HepG2 (cell line): ENCODE measurements around the gene ITK. TPM values are rescaled to one million over a fixed set of nuclear protein-coding genes. Genes with fewer than 3 reads are reported as not detected.
"Not testable (repeated sequence)": the region's sequence is repeated elsewhere in the genome, so short reads cannot be mapped to it uniquely, and the experiment has no call there.

Experiments
- ATAC-seq: fragments of 200-7000 bp; cut with Tn5 transposase; 3 replicates; pipeline ENCODE4 v1.9.1; 2020; ENCODE audit warnings: mild to moderate bottlenecking, moderate library complexity
- BruUV-seq: library from RNA; stranded (reverse); fragments of 400-500 nt; replicated peaks from 2 replicates; lab custom pipeline; 2021; lab: Mats Ljungman, UMichigan
- CTCF ChIA-PET: fragments of 300-600 bp; formaldehyde crosslinking; extraction: SDS; loops from one replicate; lab custom pipeline; 2021; ENCODE audit warnings: low total read pairs, inconsistent platforms, low intra/inter-chr PET ratio; lab: Yijun Ruan, JAX
- POLR2A ChIA-PET: fragments of 350-600 bp; sonication (Branson Sonifier 250); formaldehyde crosslinking; loops from one replicate; lab custom pipeline; 2020; ENCODE audit warnings: antibody characterized with exemption, inconsistent platforms; lab: Yijun Ruan, JAX
- DNase-seq: peaks from one replicate; pipeline ENCODE4 v3.0.0-alpha.2; 2015; ENCODE audit warnings: low spot score
- FAIRE-seq: peaks from 3 replicates; lab custom pipeline; 2011; peaks lifted over from hg19 to GRCh38; lab: Jason Lieb, UNC
- H2AFZ ChIP-seq: one replicate; pipeline ENCODE4 v1.6.1; 2011; ENCODE audit warnings: low read length, inconsistent platforms
- H3K27ac ChIP-seq: fragments of 300-600 bp; 3 replicates; pipeline ENCODE4 v1.8.0; 2011; ENCODE audit warnings: mixed run types, mild to moderate bottlenecking, mixed read lengths, low read length, inconsistent platforms; ENCODE audit not compliant: insufficient read depth; ENCODE audit errors: extremely low read length
- H3K27me3 ChIP-seq, 2 experiments: fragments of 200-600 bp in 1 of 2; 2 replicates in 1 of 2; 3 replicates in 1 of 2; pipeline versions ENCODE4 v1.6.0 to v1.8.0; 2011; ENCODE audit warnings: low read length in 2 of 2, mild to moderate bottlenecking in 2 of 2, moderate library complexity in 2 of 2, inconsistent platforms in 1 of 2; ENCODE audit not compliant: insufficient read depth in 2 of 2, control insufficient read depth in 1 of 2
- H3K36me3 ChIP-seq, 2 experiments: fragments of 200-600 bp in 1 of 2; replicated peaks in 1 of 2; 2 replicates in 1 of 2; 3 replicates in 1 of 2; pipeline versions ENCODE4 v1.5.1 to v1.8.0; 2011; ENCODE audit warnings: low read length in 2 of 2, inconsistent platforms in 1 of 2; ENCODE audit not compliant: insufficient read depth in 2 of 2, control insufficient read depth in 1 of 2
- H3K4me1 ChIP-seq: 2 replicates; pipeline ENCODE4 v1.5.1; 2012; ENCODE audit warnings: low read length, inconsistent platforms; ENCODE audit not compliant: insufficient read depth
- H3K4me2 ChIP-seq: 2 replicates; pipeline ENCODE4 v1.6.0; 2011; ENCODE audit warnings: low read depth, low read length, inconsistent platforms
- H3K4me3 ChIP-seq, 3 experiments: fragments of 200-600 bp in 1 of 3; sonication (generic), shearing (Covaris generic) in 1 of 3; replicated peaks in 1 of 3; 2 replicates each; pipeline ENCODE4 v1.5.1; 2011 to 2016; ENCODE audit warnings: low read length in 3 of 3, inconsistent platforms in 2 of 3, low read depth in 2 of 3, mild to moderate bottlenecking in 2 of 3, control low read depth in 1 of 3, mixed read lengths in 1 of 3; ENCODE audit not compliant: insufficient read depth in 1 of 3
- H3K79me2 ChIP-seq: one replicate; pipeline ENCODE4 v1.6.1; 2011; ENCODE audit warnings: low read length, inconsistent platforms; ENCODE audit not compliant: insufficient read depth
- H3K9ac ChIP-seq: 2 replicates; pipeline ENCODE4 v1.6.0; 2011; ENCODE audit warnings: mild to moderate bottlenecking, low read depth, low read length, inconsistent platforms; ENCODE audit not compliant: insufficient read depth
- H3K9me3 ChIP-seq: 2 replicates; pipeline ENCODE4 v1.5.1; 2012; ENCODE audit warnings: mild to moderate bottlenecking, low read length
- H4K20me1 ChIP-seq: 2 replicates; pipeline ENCODE4 v1.6.0; 2011; ENCODE audit warnings: inconsistent platforms, mild to moderate bottlenecking, low read length, moderate library complexity; ENCODE audit not compliant: insufficient read depth
- CCAR2 ChIP-seq: fragments of 200-400 bp; formaldehyde crosslinking; optimal IDR thresholded peaks from 2 replicates; pipeline ENCODE3; 2018; ENCODE audit warnings: low read depth, mild to moderate bottlenecking, low read length, moderate library complexity
- ISL2 ChIP-seq: sonication (generic); formaldehyde crosslinking; IDR thresholded peaks from 2 replicates; pipeline ENCODE4 v1.5.0; 2020; ENCODE audit warnings: missing genetic modification reagents
- KLF9 ChIP-seq: IDR thresholded peaks from 2 replicates; pipeline ENCODE4 v1.6.1; 2016; ENCODE audit warnings: low read depth
- ZNF12 ChIP-seq: sonication (generic); formaldehyde crosslinking; IDR thresholded peaks from 2 replicates; pipeline ENCODE4 v1.5.0; 2020; ENCODE audit warnings: missing genetic modification reagents
- ZNF274 ChIP-seq: sonication (generic); formaldehyde crosslinking; IDR thresholded peaks from 2 replicates; pipeline ENCODE4 v1.5.1; 2020; ENCODE audit warnings: mild to moderate bottlenecking, missing genetic modification reagents
- ZNF589 ChIP-seq: sonication (generic); formaldehyde crosslinking; conservative IDR thresholded peaks from 2 replicates; pipeline ENCODE4 v1.8.0; 2022; ENCODE audit warnings: mild to moderate bottlenecking, moderate library complexity, missing genetic modification reagents
- ZNF614 ChIP-seq: IDR thresholded peaks from 2 replicates; pipeline ENCODE4 v1.6.1; 2018; ENCODE audit warnings: missing biosample characterization, missing genetic modification reagents, inconsistent platforms, borderline replicate concordance
- ZNF644 ChIP-seq: IDR thresholded peaks from 2 replicates; pipeline ENCODE4 v1.6.1; 2016; ENCODE audit warnings: low read depth
- WGBS: methylation state at CpG from one replicate; pipeline ENCODE4 v1.1.6; 2017; ENCODE audit warnings: low lambda C conversion rate; 5-methylcytosine and 5-hydroxymethylcytosine counted together
- in situ Hi-C: cut with HindIII; loops from 2 replicates; pipeline ENCODE4 v1.10.0; 2017; ENCODE audit warnings: low pct_unique_long_range_greater_than_20kb; ENCODE audit not compliant: extremely low pct_ligation_motif_present
- intact Hi-C: fragments of 100-400 bp; cut with micrococcal nuclease; formaldehyde crosslinking; loops from one replicate; pipeline ENCODE4 v1.10.0; 2022; ENCODE audit not compliant: unreplicated experiment
- polyA plus RNA-seq, 8 experiments: library from polyadenylated mRNA; depleted of rRNA in 3 of 8; stranded (reverse) in 7 of 8; unstranded in 1 of 8; fragments of >200 nt; fragmentation: Illumina TruSeq in 4 of 8; extraction: Trizol in 4 of 8; gene quantifications; 2 replicates each; pipeline versions ENCODE4 v1.2.1 to v1.2.3, GENCODE V29; 2011 to 2016; ENCODE audit warnings: low read depth in 4 of 8, missing spikeins in 1 of 8, mixed read lengths in 1 of 8; ENCODE audit not compliant: insufficient read depth in 1 of 8
- total RNA-seq, 5 experiments: library from RNA; depleted of rRNA; stranded (reverse); fragments of >200 nt; fragmentation: Illumina TruSeq; extraction: Trizol; gene quantifications; 2 replicates each; pipeline ENCODE4 v1.2.3, GENCODE V29; 2016; ENCODE audit warnings: low read depth in 1 of 5
- TF ChIP-seq, protein P1 (sequence below): sonication (generic); formaldehyde crosslinking; IDR thresholded peaks from 2 replicates; pipeline ENCODE4 v1.8.0; 2022; ENCODE audit warnings: mild to moderate bottlenecking, missing genetic modification reagents, borderline replicate concordance
- TF ChIP-seq, protein P2 (sequence below): sonication (generic); formaldehyde crosslinking; conservative IDR thresholded peaks from 2 replicates; pipeline ENCODE4 v1.4.0; 2020; ENCODE audit warnings: mild to moderate bottlenecking, missing genetic modification reagents, moderate library complexity

Gene ITK
- total and polyA plus RNA-seq, 2 of the 13 experiments (the other 11 are each of a cell fraction or from before 2014, with no cell fraction given): 0.01 TPM; not detected in 1

DNA sequence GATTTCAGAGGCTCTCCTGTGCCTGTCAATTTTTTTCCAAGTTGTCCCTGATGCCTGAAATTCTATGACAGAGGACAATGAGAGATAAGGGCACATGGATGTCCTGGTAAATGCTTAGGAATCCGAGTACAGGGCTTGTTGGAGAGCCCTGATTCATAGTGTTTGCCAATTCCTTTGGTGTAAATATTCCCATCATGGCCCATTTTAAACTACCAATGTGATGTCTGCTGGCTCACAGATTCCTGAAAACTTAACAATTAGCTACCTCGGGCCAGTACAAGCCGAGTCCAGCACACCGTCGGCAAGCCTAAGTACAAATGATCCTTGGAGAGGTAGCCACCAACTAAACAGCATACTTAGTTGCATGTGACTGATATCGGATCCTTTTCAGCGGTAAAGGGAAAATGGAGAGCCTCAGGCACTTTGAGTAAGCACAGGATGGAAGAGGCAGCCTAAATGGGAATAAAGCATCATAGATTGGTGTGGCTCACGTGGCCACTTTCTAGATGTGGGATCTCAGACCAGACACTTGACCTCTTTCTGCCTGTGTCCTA, 3.6 kb downstream of the ITK start:
- 36% methylated on average over 8 of the region's 8 CpGs for WGBS
- Histone ChIP-seq H3K27ac (no peak overlapping the region), H3K4me2 (no peak overlapping the region), H3K36me3 (no peaks in the 10 kb centered on the region), H3K27me3 (peaks cover 2 to 9% of the 10 kb centered on the region in 2 experiments; a peak in 2 of 5 replicates), H3K4me1 (no peaks in the 10 kb centered on the region), H3K79me2 (no peaks in the 10 kb centered on the region), H3K9me3 (no peaks in the 10 kb centered on the region), H4K20me1 (no peaks in the 10 kb centered on the region), H2AFZ (no peak overlapping the region), H3K9ac (no peak overlapping the region), H3K4me3 (no peak overlapping the region)
- DNase-seq (no peak), ATAC-seq (no peak), FAIRE-seq (no peak)
- intact Hi-C loops: no loop called here
- BruUV-seq: no TSS peak
- TF ChIP-seq ZNF644 (no peak), ZNF614 (CRISPR knock-in tag) (no peak), ZNF589 (CRISPR knock-in tag) (no peak), ZNF274 (CRISPR knock-in tag) (no peak), ZNF12 (CRISPR knock-in tag) (no peak), KLF9 (CRISPR knock-in tag) (no peak), CCAR2 (no peak), ISL2 (no peak)
- TF ChIP-seq, protein P1, sequence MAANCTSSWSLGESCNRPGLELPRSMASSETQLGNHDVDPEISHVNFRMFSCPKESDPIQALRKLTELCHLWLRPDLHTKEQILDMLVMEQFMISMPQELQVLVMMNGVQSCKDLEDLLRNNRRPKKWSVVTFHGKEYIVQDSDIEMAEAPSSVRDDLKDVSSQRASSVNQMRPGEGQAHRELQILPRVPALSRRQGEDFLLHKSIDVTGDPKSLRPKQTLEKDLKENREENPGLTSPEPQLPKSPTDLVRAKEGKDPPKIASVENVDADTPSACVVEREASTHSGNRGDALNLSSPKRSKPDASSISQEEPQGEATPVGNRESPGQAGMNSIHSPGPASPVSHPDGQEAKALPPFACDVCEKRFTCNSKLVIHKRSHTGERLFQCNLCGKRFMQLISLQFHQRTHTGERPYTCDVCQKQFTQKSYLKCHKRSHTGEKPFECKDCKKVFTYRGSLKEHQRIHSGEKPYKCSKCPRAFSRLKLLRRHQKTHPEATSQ: no peak
- TF ChIP-seq, protein P2, sequence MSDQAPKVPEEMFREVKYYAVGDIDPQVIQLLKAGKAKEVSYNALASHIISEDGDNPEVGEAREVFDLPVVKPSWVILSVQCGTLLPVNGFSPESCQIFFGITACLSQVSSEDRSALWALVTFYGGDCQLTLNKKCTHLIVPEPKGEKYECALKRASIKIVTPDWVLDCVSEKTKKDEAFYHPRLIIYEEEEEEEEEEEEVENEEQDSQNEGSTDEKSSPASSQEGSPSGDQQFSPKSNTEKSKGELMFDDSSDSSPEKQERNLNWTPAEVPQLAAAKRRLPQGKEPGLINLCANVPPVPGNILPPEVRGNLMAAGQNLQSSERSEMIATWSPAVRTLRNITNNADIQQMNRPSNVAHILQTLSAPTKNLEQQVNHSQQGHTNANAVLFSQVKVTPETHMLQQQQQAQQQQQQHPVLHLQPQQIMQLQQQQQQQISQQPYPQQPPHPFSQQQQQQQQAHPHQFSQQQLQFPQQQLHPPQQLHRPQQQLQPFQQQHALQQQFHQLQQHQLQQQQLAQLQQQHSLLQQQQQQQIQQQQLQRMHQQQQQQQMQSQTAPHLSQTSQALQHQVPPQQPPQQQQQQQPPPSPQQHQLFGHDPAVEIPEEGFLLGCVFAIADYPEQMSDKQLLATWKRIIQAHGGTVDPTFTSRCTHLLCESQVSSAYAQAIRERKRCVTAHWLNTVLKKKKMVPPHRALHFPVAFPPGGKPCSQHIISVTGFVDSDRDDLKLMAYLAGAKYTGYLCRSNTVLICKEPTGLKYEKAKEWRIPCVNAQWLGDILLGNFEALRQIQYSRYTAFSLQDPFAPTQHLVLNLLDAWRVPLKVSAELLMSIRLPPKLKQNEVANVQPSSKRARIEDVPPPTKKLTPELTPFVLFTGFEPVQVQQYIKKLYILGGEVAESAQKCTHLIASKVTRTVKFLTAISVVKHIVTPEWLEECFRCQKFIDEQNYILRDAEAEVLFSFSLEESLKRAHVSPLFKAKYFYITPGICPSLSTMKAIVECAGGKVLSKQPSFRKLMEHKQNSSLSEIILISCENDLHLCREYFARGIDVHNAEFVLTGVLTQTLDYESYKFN (CRISPR knock-in tag): no peak
- in situ Hi-C loops: no loop called here
- CTCF ChIA-PET: no interaction called here
- POLR2A ChIA-PET: no interaction called here

DNA sequence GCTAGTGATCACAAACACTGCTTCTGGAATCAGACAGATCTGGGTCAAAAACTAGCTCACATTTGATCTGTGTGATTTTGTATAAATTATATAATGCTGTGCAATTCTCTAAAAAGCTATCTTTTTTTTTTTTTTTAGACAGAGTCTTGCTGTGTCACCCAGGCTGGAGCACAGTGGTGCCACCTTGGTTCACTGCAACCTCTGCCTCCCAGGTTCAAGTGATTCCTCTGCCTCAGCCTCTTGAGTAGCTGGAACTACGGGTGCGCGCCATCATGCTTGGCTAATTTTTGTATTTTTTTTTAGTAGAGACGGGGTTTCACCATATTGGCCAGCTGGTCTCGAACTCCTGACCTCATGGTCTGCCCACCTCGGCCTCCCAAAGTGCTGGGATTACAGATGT, 4.5 kb downstream of the ITK start:
- CTCF ChIA-PET, H3K9me3 ChIP-seq, H3K27ac ChIP-seq, FAIRE-seq, H3K4me2 ChIP-seq, H3K27me3 ChIP-seq, intact Hi-C loops, DNase-seq, POLR2A ChIA-PET, H3K36me3 ChIP-seq, H3K4me3 ChIP-seq, H2AFZ ChIP-seq, H3K9ac ChIP-seq, BruUV-seq, in situ Hi-C loops, H3K79me2 ChIP-seq, H3K4me1 ChIP-seq, H4K20me1 ChIP-seq, ATAC-seq: not testable (repeated sequence)
- WGBS: 47% methylated on average over 6 of the region's 6 CpGs
